ENCODE results near the gene RYR3. TPM values are rescaled to one million over a fixed set of nuclear protein-coding genes. Genes with fewer than 3 reads are reported as not detected.

Gene RYR3
- total RNA-seq, 4 donors from 2014 or later = 3.7 to 7.2 (median 4.5) TPM

- WGBS = 56% methylated on average over 9 of the region's 9 CpGs
- Histone ChIP-seq H3K36me3 (no peaks in the 10 kb centered on the region), H3K9me3 (no peaks in the 10 kb centered on the region), H3K4me3 (no peak overlapping the region), H3K4me1 (no peaks in the 10 kb centered on the region), H3K27ac (replicated peaks in 1 of 4) (no peak overlapping the region), H3K27me3 (no peaks in the 10 kb centered on the region)
- no peak for TF ChIP-seq POLR2A (IDR thresholded peaks at IDR 0.05; ENCODE audit: low read depth)
- TF ChIP-seq POLR2AphosphoS5 (IDR thresholded peaks at IDR 0.05) = no peak
- no peak for TF ChIP-seq EP300 (IDR thresholded peaks at IDR 0.05)
- no peak for TF ChIP-seq CTCF (IDR thresholded peaks at IDR 0.05)
- no peak for DNase-seq (ENCODE audit: extremely low spot score)
- intact Hi-C loops (cut with DNase I) = no loop called here
Measured at GRCh38 chr15:33834892-33835743, 524.4 kb downstream of the RYR3 start.

GRCh38 chr15:33837294-33837693, 526.5 kb downstream of the RYR3 start:
- H3K9me3 ChIP-seq = no peaks in the 10 kb centered on the region
- H3K4me1 ChIP-seq = no peaks in the 10 kb centered on the region
- WGBS = 56% methylated on average over 1 of the region's 1 CpG
- no peak for DNase-seq (ENCODE audit: extremely low spot score)
- no peak for TF ChIP-seq CTCF (IDR thresholded peaks at IDR 0.05)
- no peak for TF ChIP-seq POLR2A (IDR thresholded peaks at IDR 0.05; ENCODE audit: low read depth)
- no peak for TF ChIP-seq POLR2AphosphoS5 (IDR thresholded peaks at IDR 0.05)
- no peak for TF ChIP-seq EP300 (IDR thresholded peaks at IDR 0.05)
- intact Hi-C loops (cut with DNase I) = no loop called here
- no peak overlapping the region for H3K27ac ChIP-seq (replicated peaks in 1 of 4)
- no peak overlapping the region for H3K4me3 ChIP-seq
- H3K36me3 ChIP-seq = no peaks in the 10 kb centered on the region
- H3K27me3 ChIP-seq = no peaks in the 10 kb centered on the region

- H3K27me3 ChIP-seq = no peaks in the 10 kb centered on the region
- no peak for TF ChIP-seq CTCF (IDR thresholded peaks at IDR 0.05)
- DNase-seq (ENCODE audit: extremely low spot score) = no peak
- no peaks in the 10 kb centered on the region for H3K4me1 ChIP-seq
- H3K4me3 ChIP-seq = no peak overlapping the region
- no peaks in the 10 kb centered on the region for H3K9me3 ChIP-seq
- 100% methylated on average over 2 of the region's 2 CpGs for WGBS
- H3K27ac ChIP-seq (replicated peaks in 1 of 4) = no peak overlapping the region
- intact Hi-C loops (cut with DNase I) = no loop called here
- H3K36me3 ChIP-seq = no peaks in the 10 kb centered on the region
Measured at GRCh38 chr15:33839540-33839939, 528.8 kb downstream of the RYR3 start.

- intact Hi-C loops (cut with DNase I) = no loop called here
- Histone ChIP-seq H3K9me3 (no peaks in the 10 kb centered on the region), H3K27ac (replicated peaks in 1 of 4) (no peak overlapping the region), H3K4me1 (no peaks in the 10 kb centered on the region), H3K4me3 (no peak overlapping the region), H3K27me3 (no peaks in the 10 kb centered on the region), H3K36me3 (no peaks in the 10 kb centered on the region)
- TF ChIP-seq EP300 (IDR thresholded peaks at IDR 0.05) (no peak), CTCF (IDR thresholded peaks at IDR 0.05) (no peak), POLR2A (IDR thresholded peaks at IDR 0.05; ENCODE audit: low read depth) (no peak), POLR2AphosphoS5 (IDR thresholded peaks at IDR 0.05) (no peak)
- 94% methylated on average over 3 of the region's 3 CpGs for whole genome bisulfite sequencing
- no peak for DNase-seq (ENCODE audit: extremely low spot score)
Measured at GRCh38 chr15:33840615-33841014, 529.8 kb downstream of the RYR3 start.

GRCh38 chr15:33844186-33844585, 533.4 kb downstream of the RYR3 start:
- Histone ChIP-seq H3K36me3 (no peaks in the 10 kb centered on the region), H3K27me3 (no peaks in the 10 kb centered on the region), H3K9me3 (no peaks in the 10 kb centered on the region), H3K27ac (replicated peaks in 1 of 4) (no peak overlapping the region), H3K4me1 (no peaks in the 10 kb centered on the region), H3K4me3 (no peak overlapping the region)
- intact Hi-C loops (cut with DNase I) = no loop called here
- 92% methylated on average over 4 of the region's 4 CpGs for WGBS
- TF ChIP-seq CTCF (IDR thresholded peaks at IDR 0.05) (no peak), POLR2AphosphoS5 (IDR thresholded peaks at IDR 0.05) (no peak), EP300 (IDR thresholded peaks at IDR 0.05) (no peak), POLR2A (IDR thresholded peaks at IDR 0.05; ENCODE audit: low read depth) (no peak)
- DNase-seq (ENCODE audit: extremely low spot score) = no peak

Measured in esophagus muscularis mucosa (tissue), 4 donors.